ENCODE data around the gene FAAH. TPM values are rescaled to one million over a fixed set of nuclear protein-coding genes. Genes with fewer than 3 reads are reported as not detected.

FAAH gene
- total RNA-seq, 1 experiment from 2014 or later: 38.6 TPM

DNA sequence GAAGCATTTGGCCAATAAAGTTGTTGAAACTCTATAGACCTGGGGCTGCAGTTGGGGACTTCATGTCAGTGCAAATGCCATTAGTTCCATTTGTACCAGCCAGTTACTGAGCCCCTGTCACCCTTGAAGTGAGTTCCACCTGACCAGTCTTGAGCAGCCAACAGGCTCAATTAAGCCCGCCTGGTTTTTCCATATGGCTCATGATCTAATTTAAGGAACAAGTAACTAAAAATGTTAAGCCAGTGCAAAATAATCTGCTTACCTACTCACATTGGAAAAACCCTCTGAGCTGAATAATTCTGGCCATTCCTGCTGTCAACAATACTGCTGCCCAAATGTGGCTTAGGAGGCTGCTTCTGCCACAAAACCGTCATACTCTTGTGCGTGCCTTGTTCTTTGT is 32.0 kb upstream of the FAAH start:
- ATAC-seq: no peak
- TF ChIP-seq IRF1 (CRISPR knock-in tag; IDR thresholded peaks at IDR 0.05) (no peak), ZNF423 (CRISPR knock-in tag; IDR thresholded peaks at IDR 0.05) (no peak), TEAD4 (CRISPR knock-in tag; IDR thresholded peaks at IDR 0.05) (no peak), ZNF416 (CRISPR knock-in tag; IDR thresholded peaks at IDR 0.05) (no peak), PRDM15 (CRISPR knock-in tag; IDR thresholded peaks at IDR 0.05) (no peak), ZNF263 (CRISPR knock-in tag; IDR thresholded peaks at IDR 0.05; ENCODE audit: low read depth) (no peak), NR3C1 (CRISPR knock-in tag; conservative IDR thresholded peaks at IDR 0.05; ENCODE audit: low read depth) (no peak), FOXK1 (CRISPR knock-in tag; IDR thresholded peaks at IDR 0.05) (no peak), ELF4 (CRISPR knock-in tag; IDR thresholded peaks at IDR 0.05; ENCODE audit: low read depth) (no peak), ETV6 (CRISPR knock-in tag; IDR thresholded peaks at IDR 0.05) (no peak), ZNF232 (CRISPR knock-in tag; IDR thresholded peaks at IDR 0.05) (no peak), ERG (CRISPR knock-in tag; IDR thresholded peaks at IDR 0.05) (no peak), JUN (CRISPR knock-in tag; IDR thresholded peaks at IDR 0.05) (no peak), AFF4 (CRISPR knock-in tag; IDR thresholded peaks at IDR 0.05; ENCODE audit: borderline replicate concordance) (no peak), GRHL2 (CRISPR knock-in tag; IDR thresholded peaks at IDR 0.05; ENCODE audit: insufficient replicate concordance, severe bottlenecking) (no peak)
- TF ChIP-seq, protein P1, sequence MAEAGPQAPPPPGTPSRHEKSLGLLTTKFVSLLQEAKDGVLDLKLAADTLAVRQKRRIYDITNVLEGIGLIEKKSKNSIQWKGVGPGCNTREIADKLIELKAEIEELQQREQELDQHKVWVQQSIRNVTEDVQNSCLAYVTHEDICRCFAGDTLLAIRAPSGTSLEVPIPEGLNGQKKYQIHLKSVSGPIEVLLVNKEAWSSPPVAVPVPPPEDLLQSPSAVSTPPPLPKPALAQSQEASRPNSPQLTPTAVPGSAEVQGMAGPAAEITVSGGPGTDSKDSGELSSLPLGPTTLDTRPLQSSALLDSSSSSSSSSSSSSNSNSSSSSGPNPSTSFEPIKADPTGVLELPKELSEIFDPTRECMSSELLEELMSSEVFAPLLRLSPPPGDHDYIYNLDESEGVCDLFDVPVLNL (CRISPR knock-in tag; IDR thresholded peaks at IDR 0.05; ENCODE audit: borderline replicate concordance, low read depth): no peak
- TF ChIP-seq, protein P2, sequence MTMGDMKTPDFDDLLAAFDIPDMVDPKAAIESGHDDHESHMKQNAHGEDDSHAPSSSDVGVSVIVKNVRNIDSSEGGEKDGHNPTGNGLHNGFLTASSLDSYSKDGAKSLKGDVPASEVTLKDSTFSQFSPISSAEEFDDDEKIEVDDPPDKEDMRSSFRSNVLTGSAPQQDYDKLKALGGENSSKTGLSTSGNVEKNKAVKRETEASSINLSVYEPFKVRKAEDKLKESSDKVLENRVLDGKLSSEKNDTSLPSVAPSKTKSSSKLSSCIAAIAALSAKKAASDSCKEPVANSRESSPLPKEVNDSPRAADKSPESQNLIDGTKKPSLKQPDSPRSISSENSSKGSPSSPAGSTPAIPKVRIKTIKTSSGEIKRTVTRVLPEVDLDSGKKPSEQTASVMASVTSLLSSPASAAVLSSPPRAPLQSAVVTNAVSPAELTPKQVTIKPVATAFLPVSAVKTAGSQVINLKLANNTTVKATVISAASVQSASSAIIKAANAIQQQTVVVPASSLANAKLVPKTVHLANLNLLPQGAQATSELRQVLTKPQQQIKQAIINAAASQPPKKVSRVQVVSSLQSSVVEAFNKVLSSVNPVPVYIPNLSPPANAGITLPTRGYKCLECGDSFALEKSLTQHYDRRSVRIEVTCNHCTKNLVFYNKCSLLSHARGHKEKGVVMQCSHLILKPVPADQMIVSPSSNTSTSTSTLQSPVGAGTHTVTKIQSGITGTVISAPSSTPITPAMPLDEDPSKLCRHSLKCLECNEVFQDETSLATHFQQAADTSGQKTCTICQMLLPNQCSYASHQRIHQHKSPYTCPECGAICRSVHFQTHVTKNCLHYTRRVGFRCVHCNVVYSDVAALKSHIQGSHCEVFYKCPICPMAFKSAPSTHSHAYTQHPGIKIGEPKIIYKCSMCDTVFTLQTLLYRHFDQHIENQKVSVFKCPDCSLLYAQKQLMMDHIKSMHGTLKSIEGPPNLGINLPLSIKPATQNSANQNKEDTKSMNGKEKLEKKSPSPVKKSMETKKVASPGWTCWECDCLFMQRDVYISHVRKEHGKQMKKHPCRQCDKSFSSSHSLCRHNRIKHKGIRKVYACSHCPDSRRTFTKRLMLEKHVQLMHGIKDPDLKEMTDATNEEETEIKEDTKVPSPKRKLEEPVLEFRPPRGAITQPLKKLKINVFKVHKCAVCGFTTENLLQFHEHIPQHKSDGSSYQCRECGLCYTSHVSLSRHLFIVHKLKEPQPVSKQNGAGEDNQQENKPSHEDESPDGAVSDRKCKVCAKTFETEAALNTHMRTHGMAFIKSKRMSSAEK (CRISPR knock-in tag; IDR thresholded peaks at IDR 0.05; ENCODE audit: borderline replicate concordance): no peak
- TF ChIP-seq, protein P3, sequence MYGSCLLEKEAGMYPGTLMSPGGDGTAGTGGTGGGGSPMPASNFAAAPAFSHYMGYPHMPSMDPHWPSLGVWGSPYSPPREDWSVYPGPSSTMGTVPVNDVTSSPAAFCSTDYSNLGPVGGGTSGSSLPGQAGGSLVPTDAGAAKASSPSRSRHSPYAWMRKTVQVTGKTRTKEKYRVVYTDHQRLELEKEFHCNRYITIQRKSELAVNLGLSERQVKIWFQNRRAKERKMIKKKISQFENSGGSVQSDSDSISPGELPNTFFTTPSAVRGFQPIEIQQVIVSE (CRISPR knock-in tag; IDR thresholded peaks at IDR 0.05; ENCODE audit: borderline replicate concordance): no peak
- CTCF ChIA-PET: interaction anchor here (1.1 kb wide), 1 partner anchor 29 kb away, joined by 4 read pairs; no protein-coding TSS in a partner anchor
- POLR2A ChIA-PET: no interaction called here
- Mint-ChIP-seq H3K36me3 (peaks cover 42% of the 10 kb centered on the region), H3K4me3 (no peak overlapping the region), H3K9me3 (no peaks in the 10 kb centered on the region), H3K27ac (no peak overlapping the region), H3K4me1 (no peaks in the 10 kb centered on the region), H3K27me3 (ENCODE audit: low read depth) (no peaks in the 10 kb centered on the region)
- DNase-seq (ENCODE audit: low spot score): no peak

Measured in WTC11 (cell line).